NCI-H2107 (cell line): ENCODE results near the gene FAM186B.
"Not testable (repeated sequence)": the region's sequence is repeated elsewhere in the genome, so short reads cannot be mapped to it uniquely, and the experiment has no call there.

ENCODE experiments used
- DNase-seq: peaks from one replicate; lab custom pipeline; 2025; lab: John Stamatoyannopoulos, UW

FAM186B gene

GRCh38 chr12:49635656-49636055, 30.2 kb upstream of the FAM186B start:
- no peak for DNase-seq

- no peak for DNase-seq
Measured at GRCh38 chr12:49635036-49635435, 29.6 kb upstream of the FAM186B start.

- DNase-seq = no peak
Measured at GRCh38 chr12:49633703-49634345, 28.4 kb upstream of the FAM186B start.

GRCh38 chr12:49632986-49633702, 27.7 kb upstream of the FAM186B start:
- DNase-seq = no peak

GRCh38 chr12:49632401-49632800, 27.0 kb upstream of the FAM186B start:
- no peak for DNase-seq

GRCh38 chr12:49631336-49631907, 26.0 kb upstream of the FAM186B start:
- no peak for DNase-seq

- no peak for DNase-seq
Measured at GRCh38 chr12:49627752-49628360, 22.4 kb upstream of the FAM186B start.

GRCh38 chr12:49626836-49627235, 21.4 kb upstream of the FAM186B start:
- DNase-seq = no peak

- DNase-seq = no peak
Measured at GRCh38 chr12:49626169-49626835, 20.9 kb upstream of the FAM186B start.

- no peak for DNase-seq
Measured at GRCh38 chr12:49624921-49625577, 19.6 kb upstream of the FAM186B start.

GRCh38 chr12:49623142-49623904, 17.9 kb upstream of the FAM186B start, which contains the start of gene PRPF40B:
Gene PRPF40B, plus strand, starts transcription at chr12:49623561. Its CDS starts 30 bp downstream, at chr12:49623591.
- peak; percentile 80 for DNase-seq

- DNase-seq = no peak
Measured at GRCh38 chr12:49622501-49623141, 17.2 kb upstream of the FAM186B start.

GRCh38 chr12:49621651-49622500, 16.4 kb upstream of the FAM186B start:
- DNase-seq = no peak

- no peak for DNase-seq
Measured at GRCh38 chr12:49619286-49619685, 13.8 kb upstream of the FAM186B start.

- no peak for DNase-seq
Measured at GRCh38 chr12:49618576-49618975, 13.1 kb upstream of the FAM186B start.

GRCh38 chr12:49616533-49617219, 11.2 kb upstream of the FAM186B start:
- DNase-seq = no peak

- no peak for DNase-seq
Measured at GRCh38 chr12:49615725-49616124, 10.3 kb upstream of the FAM186B start.

GRCh38 chr12:49612210-49612609, 6.8 kb upstream of the FAM186B start:
- DNase-seq = no peak

GRCh38 chr12:49610785-49611184, 5.3 kb upstream of the FAM186B start:
- not testable (repeated sequence) for DNase-seq
